Thymus (tissue), 11 donors: Measurements from ENCODE around the gene MYO1A. TPM values are rescaled to one million over a fixed set of nuclear protein-coding genes. Genes with fewer than 3 reads are reported as not detected.

ENCODE experiments used
- DNase-seq, 9 donors: peaks; one replicate each; pipeline ENCODE4 v3.0.0-alpha.2; 2013; ENCODE audit warnings: low spot score in 9 of 9, low read depth in 6 of 9, missing footprints in 1 of 9
- H3K27ac ChIP-seq, 2 donors: one replicate each; pipeline ENCODE4 v1.5.1; 2013; ENCODE audit warnings: control low read depth in 1 of 2, low read depth in 1 of 2, low read length in 1 of 2, mild to moderate bottlenecking in 1 of 2, moderate library complexity in 1 of 2
- H3K27me3 ChIP-seq, 2 donors: one replicate each; pipeline ENCODE4 v1.5.1; 2013; ENCODE audit warnings: low read length in 1 of 2; ENCODE audit not compliant: control insufficient read depth in 2 of 2, insufficient read depth in 1 of 2
- H3K36me3 ChIP-seq, 2 donors: one replicate each; pipeline ENCODE4 v1.5.1; 2013; ENCODE audit warnings: low read length in 1 of 2, mild to moderate bottlenecking in 1 of 2, moderate library complexity in 1 of 2; ENCODE audit not compliant: control insufficient read depth in 2 of 2, insufficient read depth in 2 of 2
- H3K4me1 ChIP-seq, 2 donors: one replicate each; pipeline ENCODE4 v1.5.1; 2013; ENCODE audit warnings: low read length in 2 of 2; ENCODE audit not compliant: control insufficient read depth in 2 of 2, insufficient read depth in 2 of 2
- H3K4me3 ChIP-seq, 2 donors: one replicate each; pipeline ENCODE4 v1.5.1; 2013; ENCODE audit warnings: low read length in 2 of 2, control low read depth in 1 of 2, mild to moderate bottlenecking in 1 of 2
- H3K9me3 ChIP-seq, 2 donors: one replicate each; pipeline ENCODE4 v1.5.1; 2013; ENCODE audit warnings: low read length in 1 of 2, mild to moderate bottlenecking in 1 of 2; ENCODE audit not compliant: control insufficient read depth in 2 of 2, insufficient read depth in 1 of 2
- WGBS: extraction: QIAGEN DNeasy Blood & Tissue Kit; methylation state at CpG from one replicate; pipeline ENCODE4 v1.1.7; 2013; 5-methylcytosine and 5-hydroxymethylcytosine counted together
- polyA plus RNA-seq: library from polyadenylated mRNA; stranded (reverse); fragments of 200-250 nt; gene quantifications from one replicate; pipeline ENCODE4 v1.2.3, GENCODE V29; 2013
- total RNA-seq: library from RNA; stranded (reverse); fragments of 120-200 nt; gene quantifications from one replicate; pipeline ENCODE4 v1.2.4, GENCODE V29; 2013
- donor health status: healthy.

MYO1A gene
- total and polyA plus RNA-seq, 2 donors = 0.52 to 1.1 TPM

GRCh38 chr12:57046086-57046791 is 3.7 kb downstream of the MYO1A start:
- Histone ChIP-seq H3K4me1 (peaks cover 29 to 42% of the 10 kb centered on the region in 2 donors), H3K9me3 (no peaks in the 10 kb centered on the region), H3K27me3 (no peaks in the 10 kb centered on the region), H3K27ac (peak overlapping the region in 1 of 2 donors; percentile 84), H3K4me3 (no peak overlapping the region), H3K36me3 (no peaks in the 10 kb centered on the region)
- no peak for DNase-seq
- WGBS = 87% methylated on average over 6 of the region's 6 CpGs

DNA sequence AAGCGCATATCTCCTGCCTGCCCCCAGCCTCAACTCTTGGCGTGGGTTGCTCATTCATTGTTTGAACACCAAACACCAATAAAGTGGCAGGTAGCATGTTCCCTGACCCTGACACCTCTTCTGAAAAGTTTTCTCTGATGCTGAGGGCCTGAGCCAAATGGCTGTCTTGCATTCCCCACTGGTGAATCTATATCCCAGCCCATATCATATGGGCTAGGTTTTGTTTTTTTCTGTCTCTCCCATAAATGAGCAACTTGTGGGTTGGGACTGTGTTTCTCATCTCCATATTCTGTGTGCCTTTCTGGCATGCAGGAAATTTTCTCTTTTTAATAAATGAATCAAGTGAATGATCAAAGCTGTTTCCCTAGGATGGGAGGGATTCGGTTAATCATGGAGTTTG is 5.0 kb downstream of the MYO1A start:
- no peaks in the 10 kb centered on the region for H3K9me3 ChIP-seq
- 96% methylated on average over 3 of the region's 3 CpGs for WGBS
- no peaks in the 10 kb centered on the region for H3K27me3 ChIP-seq
- peaks cover 34 to 50% of the 10 kb centered on the region in 2 donors for H3K4me1 ChIP-seq
- H3K36me3 ChIP-seq = no peaks in the 10 kb centered on the region
- no peak for DNase-seq
- H3K27ac ChIP-seq = no peak overlapping the region
- no peak overlapping the region for H3K4me3 ChIP-seq

DNA sequence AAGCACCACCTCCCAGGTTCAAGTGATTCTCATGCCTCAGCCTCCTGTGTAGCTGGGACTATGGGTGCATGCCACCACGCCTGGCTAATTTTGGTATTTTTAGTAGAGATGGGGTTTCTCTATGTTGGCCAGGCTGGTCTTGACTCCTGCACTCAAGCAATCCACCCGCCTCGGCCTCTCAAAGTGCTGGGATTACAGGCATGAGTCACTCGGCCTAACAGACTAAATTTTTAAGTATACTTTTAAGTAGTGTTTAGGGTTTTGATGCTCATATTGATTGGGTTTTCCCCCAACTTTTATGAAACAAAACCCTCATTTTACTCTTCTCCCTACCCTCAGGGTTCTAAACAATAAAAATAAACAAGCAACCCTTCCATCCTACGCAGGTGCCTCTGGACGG is 5.5 kb downstream of the MYO1A start:
- 97% methylated on average over 6 of the region's 6 CpGs for WGBS
- peaks cover 38 to 54% of the 10 kb centered on the region in 2 donors for H3K4me1 ChIP-seq
- H3K36me3 ChIP-seq = no peaks in the 10 kb centered on the region
- DNase-seq = no peak
- H3K9me3 ChIP-seq = no peaks in the 10 kb centered on the region
- H3K27ac ChIP-seq = no peak overlapping the region
- H3K27me3 ChIP-seq = no peaks in the 10 kb centered on the region
- no peak overlapping the region for H3K4me3 ChIP-seq

GRCh38 chr12:57042695-57043094 is 7.2 kb downstream of the MYO1A start:
- Histone ChIP-seq H3K36me3 (no peaks in the 10 kb centered on the region), H3K9me3 (peaks cover 0 to 3% of the 10 kb centered on the region in 2 donors), H3K4me1 (peaks cover 36 to 39% of the 10 kb centered on the region in 2 donors), H3K4me3 (no peak overlapping the region), H3K27ac (no peak overlapping the region), H3K27me3 (no peaks in the 10 kb centered on the region)
- WGBS = 100% methylated on average over 2 of the region's 2 CpGs
- no peak for DNase-seq

GRCh38 chr12:57040750-57041149 is 9.2 kb downstream of the MYO1A start:
- no peak for DNase-seq
- no peaks in the 10 kb centered on the region for H3K36me3 ChIP-seq
- no peak overlapping the region for H3K4me3 ChIP-seq
- no peak overlapping the region for H3K27ac ChIP-seq
- H3K4me1 ChIP-seq = peaks cover 16 to 20% of the 10 kb centered on the region in 2 donors
- WGBS = 49% methylated on average over 2 of the region's 2 CpGs
- peaks cover 0 to 3% of the 10 kb centered on the region in 2 donors for H3K9me3 ChIP-seq
- H3K27me3 ChIP-seq = no peaks in the 10 kb centered on the region

GRCh38 chr12:57040211-57040610 is 9.7 kb downstream of the MYO1A start:
- WGBS = 97% methylated on average over 4 of the region's 4 CpGs
- peaks cover 15 to 17% of the 10 kb centered on the region in 2 donors for H3K4me1 ChIP-seq
- H3K9me3 ChIP-seq = peaks cover 0 to 3% of the 10 kb centered on the region in 2 donors
- H3K27ac ChIP-seq = no peak overlapping the region
- H3K36me3 ChIP-seq = no peaks in the 10 kb centered on the region
- no peak overlapping the region for H3K4me3 ChIP-seq
- no peak for DNase-seq
- no peaks in the 10 kb centered on the region for H3K27me3 ChIP-seq

DNA sequence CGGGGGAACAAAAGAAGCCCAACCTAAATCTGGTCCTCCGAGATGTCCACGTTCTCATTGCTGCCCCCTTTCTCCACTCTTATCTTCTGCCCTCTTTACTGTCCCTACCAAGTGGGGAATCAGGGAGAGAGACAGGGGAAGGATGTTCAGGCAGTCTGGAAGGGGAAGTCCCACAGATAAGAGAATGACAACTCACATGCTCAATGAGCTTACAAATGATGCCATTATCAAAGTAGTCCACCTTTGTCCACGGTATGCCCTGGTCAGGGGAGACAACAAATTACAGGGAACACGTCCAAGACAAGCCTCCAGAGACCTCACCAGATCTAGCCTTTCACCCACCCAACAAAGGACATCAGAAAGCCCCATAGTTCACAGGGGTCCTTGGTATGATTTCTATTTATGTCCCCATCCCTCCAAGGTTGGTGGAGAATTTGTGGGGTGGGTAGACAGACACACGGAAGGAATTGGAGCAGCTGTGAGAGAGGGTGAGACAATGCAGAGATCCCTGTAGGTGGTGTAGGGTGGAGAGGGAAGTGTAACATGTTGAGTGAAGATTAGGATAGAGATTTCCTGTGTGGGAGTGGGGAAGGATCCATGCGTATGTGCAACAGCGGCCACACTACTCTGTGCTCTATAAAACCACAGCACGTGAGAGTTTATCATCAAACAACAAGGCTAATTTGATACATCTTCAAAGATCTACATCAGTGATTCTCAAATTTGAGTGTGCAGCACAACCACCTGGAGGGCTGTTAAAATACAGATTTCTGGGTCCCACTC is 10.7 kb downstream of the MYO1A start:
- H3K27ac ChIP-seq = no peak overlapping the region
- WGBS = 60% methylated on average over 9 of the region's 9 CpGs
- H3K9me3 ChIP-seq = peaks cover 0 to 3% of the 10 kb centered on the region in 2 donors

DNA sequence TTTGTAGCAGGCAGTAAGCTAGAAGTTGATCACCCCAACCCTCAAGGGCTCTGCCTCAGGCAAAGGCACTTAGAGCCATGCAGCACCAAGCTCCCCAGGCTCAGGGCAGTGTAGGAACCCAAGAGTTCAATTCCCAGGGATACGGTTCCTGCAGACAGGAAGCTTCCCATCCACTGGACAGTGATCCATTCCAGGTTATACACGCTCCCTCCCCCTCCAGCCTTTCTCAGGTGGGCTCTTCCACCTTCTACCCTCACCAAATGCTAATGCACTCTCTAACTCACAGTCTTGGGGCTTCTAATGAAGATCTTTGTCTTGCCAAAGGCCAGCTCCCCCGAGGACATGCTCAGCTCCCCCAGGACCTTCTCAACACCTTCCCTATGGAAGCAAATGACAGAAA is 12.7 kb downstream of the MYO1A start:
- H3K36me3 ChIP-seq = no peaks in the 10 kb centered on the region
- H3K27ac ChIP-seq = no peak overlapping the region
- peaks cover 15 to 17% of the 10 kb centered on the region in 2 donors for H3K4me1 ChIP-seq
- WGBS = 97% methylated on average over 3 of the region's 3 CpGs
- no peak for DNase-seq
- peaks cover 0 to 3% of the 10 kb centered on the region in 2 donors for H3K9me3 ChIP-seq
- H3K4me3 ChIP-seq = no peak overlapping the region
- no peaks in the 10 kb centered on the region for H3K27me3 ChIP-seq

More for the DNA sequence above, 10.7 kb downstream of the MYO1A start:
- H3K4me1 ChIP-seq = peaks cover 15 to 17% of the 10 kb centered on the region in 2 donors
- H3K4me3 ChIP-seq = no peak overlapping the region
- no peak for DNase-seq
- H3K36me3 ChIP-seq = no peaks in the 10 kb centered on the region
- no peaks in the 10 kb centered on the region for H3K27me3 ChIP-seq

DNA sequence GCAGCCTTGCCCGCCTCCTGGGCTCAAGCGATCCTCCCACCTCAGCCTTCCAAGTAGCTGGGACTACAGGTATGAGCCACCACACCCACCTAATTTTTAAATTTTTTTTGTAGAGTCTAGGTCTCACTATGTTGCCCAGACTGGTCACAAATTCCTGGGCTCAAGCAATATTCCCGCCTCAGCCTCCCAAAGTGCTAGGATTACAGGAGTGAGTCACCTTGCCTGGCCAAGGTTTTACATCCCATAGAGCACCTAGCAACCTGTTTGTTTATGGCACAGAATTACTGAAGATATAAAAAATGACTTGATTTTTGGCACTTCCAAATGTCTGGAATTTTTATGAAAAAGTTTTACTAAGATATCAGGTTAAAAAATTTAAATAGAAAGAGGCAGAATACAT is 16.5 kb downstream of the MYO1A start:
- H3K4me1 ChIP-seq = peaks cover 23 to 36% of the 10 kb centered on the region in 2 donors
- WGBS = 95% methylated on average over 3 of the region's 3 CpGs
- H3K36me3 ChIP-seq = no peaks in the 10 kb centered on the region
- H3K4me3 ChIP-seq = no peak overlapping the region
- H3K27ac ChIP-seq = no peak overlapping the region
- no peak for DNase-seq
- H3K9me3 ChIP-seq = no peaks in the 10 kb centered on the region
- H3K27me3 ChIP-seq = no peaks in the 10 kb centered on the region
